Keratinocyte (primary cell): ENCODE results near the gene ARHGAP15. TPM values are rescaled to one million over a fixed set of nuclear protein-coding genes. Genes with fewer than 3 reads are reported as not detected.
A peak's percentile ranks its signal among the peaks of the same experiment; 100 is the strongest.

ENCODE experiments used
- DNase-seq: peaks from one replicate; pipeline ENCODE4 v3.0.0-alpha.2; 2011; ENCODE audit warnings: low read depth, missing footprints, low spot score
- FAIRE-seq: peaks from 2 replicates; lab custom pipeline; 2011; peaks lifted over from hg19 to GRCh38; lab: Jason Lieb, UNC
- H2AFZ ChIP-seq: 2 replicates; pipeline ENCODE4 v1.6.0; 2012; ENCODE audit warnings: low read length, control low read depth, inconsistent platforms; ENCODE audit not compliant: control insufficient read depth
- H3K27ac ChIP-seq: 2 replicates; pipeline ENCODE4 v1.5.1; 2011; ENCODE audit warnings: low read length; ENCODE audit not compliant: control insufficient read depth, insufficient read depth
- H3K27me3 ChIP-seq: 3 replicates; pipeline ENCODE4 v1.6.0; 2011; ENCODE audit warnings: low read length; ENCODE audit not compliant: control insufficient read depth, insufficient read depth; ENCODE audit errors: extremely low read depth
- H3K36me3 ChIP-seq, 2 experiments: 2 replicates in 1 of 2; 3 replicates in 1 of 2; pipeline ENCODE4 v1.5.1; 2011; ENCODE audit warnings: low read length in 2 of 2, mild to moderate bottlenecking in 1 of 2; ENCODE audit not compliant: control insufficient read depth in 2 of 2, insufficient read depth in 2 of 2; ENCODE audit errors: extremely low read depth in 1 of 2
- H3K4me1 ChIP-seq: 3 replicates; pipeline ENCODE4 v1.5.1; 2011; ENCODE audit warnings: low read length; ENCODE audit not compliant: control insufficient read depth, insufficient read depth; ENCODE audit errors: extremely low read depth
- H3K4me2 ChIP-seq: 3 replicates; pipeline ENCODE4 v1.6.0; 2011; ENCODE audit warnings: low read depth, low read length; ENCODE audit not compliant: control insufficient read depth, insufficient read depth; ENCODE audit errors: extremely low read depth
- H3K4me3 ChIP-seq, 3 experiments: fragments of 200-600 bp in 1 of 3; sonication (generic) in 1 of 3; 2 replicates in 2 of 3; 3 replicates in 1 of 3; pipeline ENCODE4 v1.5.1; 2011 to 2016; ENCODE audit warnings: low read length in 3 of 3, mild to moderate bottlenecking in 3 of 3, control low read depth in 2 of 3, inconsistent platforms in 1 of 3, low read depth in 1 of 3, mixed read lengths in 1 of 3, mixed run types in 1 of 3, moderate library complexity in 1 of 3; ENCODE audit not compliant: control insufficient read depth in 2 of 3, insufficient read depth in 2 of 3; ENCODE audit errors: extremely low read depth in 1 of 3
- H3K79me2 ChIP-seq: 2 replicates; pipeline ENCODE4 v1.6.0; 2012; ENCODE audit warnings: low read length; ENCODE audit not compliant: control insufficient read depth, insufficient read depth
- H3K9ac ChIP-seq: 3 replicates; pipeline ENCODE4 v1.6.0; 2011; ENCODE audit warnings: low read length; ENCODE audit not compliant: control insufficient read depth, insufficient read depth; ENCODE audit errors: extremely low read depth
- H3K9me1 ChIP-seq: 3 replicates; pipeline ENCODE4 v1.6.0; 2011; ENCODE audit warnings: low read length; ENCODE audit not compliant: control insufficient read depth, insufficient read depth; ENCODE audit errors: extremely low read depth
- H3K9me3 ChIP-seq: 2 replicates; pipeline ENCODE4 v1.5.1; 2012; ENCODE audit warnings: low read depth, low read length; ENCODE audit not compliant: control insufficient read depth
- H4K20me1 ChIP-seq: 3 replicates; pipeline ENCODE4 v1.6.0; 2011; ENCODE audit warnings: low read length; ENCODE audit not compliant: control insufficient read depth, insufficient read depth; ENCODE audit errors: extremely low read depth
- CTCF ChIP-seq, 3 experiments: IDR thresholded peaks in 1 of 3; conservative IDR thresholded peaks in 1 of 3; optimal IDR thresholded peaks in 1 of 3; 2 replicates in 2 of 3; 3 replicates in 1 of 3; pipeline versions ENCODE3 to v1.5.1; 2011; ENCODE audit warnings: low read length in 3 of 3, mild to moderate bottlenecking in 3 of 3, moderate library complexity in 2 of 3, control low read depth in 1 of 3, inconsistent platforms in 1 of 3; ENCODE audit not compliant: insufficient read depth in 2 of 3; ENCODE audit errors: extremely low read depth in 1 of 3
- EZH2 ChIP-seq: IDR thresholded peaks from one replicate; pipeline ENCODE4 v1.6.1; 2012; ENCODE audit warnings: inconsistent platforms, mild to moderate bottlenecking, low read length, moderate library complexity
- dilution Hi-C: fragments of 300-500 bp; cut with MboI; formaldehyde crosslinking; loops from one replicate; pipeline ENCODE4 v1.7.0; 2020; ENCODE audit warnings: low sequenced_read_pairs; ENCODE audit not compliant: extremely low pct_ligation_motif_present
- polyA plus RNA-seq, 5 experiments: library from polyadenylated mRNA; depleted of rRNA in 3 of 5; stranded (reverse) in 3 of 5; stranded (forward) in 1 of 5; unstranded in 1 of 5; fragments of >200 nt; gene quantifications; 1 replicate in 1 of 5; 2 replicates in 3 of 5; 3 replicates in 1 of 5; pipeline versions ENCODE4 v1.2.1 to v1.2.3, GENCODE V29; 2011 to 2012; ENCODE audit warnings: missing spikeins in 2 of 5, low read depth in 1 of 5, low replicate concordance in 1 of 5

The ARHGAP15 gene
- polyA plus RNA-seq, 1 donor (not counting 4 experiments of a cell fraction or from before 2014, with no cell fraction given), result not detected

- DNase-seq, result no peak
- dilution Hi-C loops, result no loop called here
These were observed 268.8 kb downstream of the ARHGAP15 start for GRCh38 chr2:143397884-143398614.

GRCh38 chr2:143398781-143399180 lies 269.6 kb downstream of the ARHGAP15 start:
- Histone ChIP-seq H4K20me1 (no peaks in the 10 kb centered on the region), H3K4me2 (peak overlapping the region; percentile 61), H3K9ac (no peak overlapping the region), H3K27ac (peak overlapping the region; percentile 2), H2AFZ (no peak overlapping the region), H3K9me3 (no peaks in the 10 kb centered on the region), H3K79me2 (no peaks in the 10 kb centered on the region), H3K4me3 (peak overlapping the region in 1 of 3 experiments; percentile 5), H3K4me1 (peaks cover 15% of the 10 kb centered on the region), H3K9me1 (no peaks in the 10 kb centered on the region), H3K36me3 (no peaks in the 10 kb centered on the region), H3K27me3 (no peaks in the 10 kb centered on the region)
- dilution Hi-C loops, result no loop called here
- TF ChIP-seq CTCF (optimal IDR thresholded peaks at IDR 0.05 in 1 of 3, IDR thresholded peaks at IDR 0.05 in 1 of 3, conservative IDR thresholded peaks at IDR 0.05 in 1 of 3; ENCODE audit: extremely low read depth in 1 of 3, insufficient read depth in 2 of 3, low read length in 3 of 3) (no peak), EZH2 (no peak)
- DNase-seq, result peak; percentile 32
- peak; percentile 68 for FAIRE-seq

More at GRCh38 chr2:143397884-143398614, 268.8 kb downstream of the ARHGAP15 start:
- Histone ChIP-seq H3K4me3 (peak overlapping the region in 1 of 3 experiments; percentile 5), H3K9ac (no peak overlapping the region), H3K79me2 (no peaks in the 10 kb centered on the region), H3K9me1 (no peaks in the 10 kb centered on the region), H3K27ac (no peak overlapping the region), H2AFZ (no peak overlapping the region), H3K36me3 (no peaks in the 10 kb centered on the region), H3K9me3 (no peaks in the 10 kb centered on the region), H4K20me1 (no peaks in the 10 kb centered on the region), H3K4me2 (peak overlapping the region; percentile 61), H3K27me3 (no peaks in the 10 kb centered on the region), H3K4me1 (peaks cover 15% of the 10 kb centered on the region)
- no peak for FAIRE-seq
- TF ChIP-seq EZH2 (no peak), CTCF (optimal IDR thresholded peaks at IDR 0.05 in 1 of 3, IDR thresholded peaks at IDR 0.05 in 1 of 3, conservative IDR thresholded peaks at IDR 0.05 in 1 of 3; ENCODE audit: extremely low read depth in 1 of 3, insufficient read depth in 2 of 3, low read length in 3 of 3) (no peak)
